Sigmoid colon (tissue), 4 donors: ENCODE data around the gene TM9SF3.

Source experiments
- EP300 ChIP-seq, 4 donors: sonication (generic); formaldehyde crosslinking; IDR thresholded peaks; one replicate each; pipeline ENCODE4 v1.6.1; 2017; ENCODE audit warnings: antibody characterized with exemption in 4 of 4
- POLR2A ChIP-seq, 2 donors: fragments of 450-650 bp; IDR thresholded peaks; one replicate each; pipeline ENCODE4 v1.6.1; 2016; ENCODE audit warnings: antibody characterized with exemption in 2 of 2, mild to moderate bottlenecking in 2 of 2, moderate library complexity in 2 of 2

DNA sequence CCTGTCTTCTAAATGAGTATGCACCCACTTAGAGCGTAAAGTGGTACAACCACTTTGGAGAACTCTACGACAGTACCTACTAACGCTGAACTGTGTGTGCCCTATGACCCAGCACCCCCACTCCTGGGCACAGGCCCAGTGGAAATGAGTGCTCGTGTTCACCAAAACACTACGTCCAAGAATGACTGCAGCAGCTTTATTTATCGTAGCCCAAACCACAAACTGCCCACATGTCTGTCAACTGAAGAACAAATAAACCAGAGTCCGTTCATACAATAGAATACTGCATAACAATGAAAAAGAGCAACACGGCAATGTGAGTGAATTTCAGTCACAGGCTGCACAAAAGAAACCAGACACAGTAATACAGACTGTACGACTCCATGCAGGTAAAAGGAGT, 108.5 kb downstream of the TM9SF3 start:
- TF ChIP-seq EP300 (IDR thresholded peaks at IDR 0.05) (no peak), POLR2A (IDR thresholded peaks at IDR 0.05) (no peak)
